GM08714 (cell line): ENCODE data around the gene COP1.

Source experiments
- H3K4me3 ChIP-seq: fragments of 200-500 bp; sonication (Bioruptor generic); 2 replicates; pipeline ENCODE4 v1.5.1; 2014; ENCODE audit warnings: mild to moderate bottlenecking, low read length, inconsistent platforms
- ZNF274 ChIP-seq: IDR thresholded peaks from 2 replicates; pipeline ENCODE4 v1.6.1; 2012; ENCODE audit warnings: mild to moderate bottlenecking, low read depth, low read length

Gene COP1

GRCh38 chr1:175900171-175900570, 306.9 kb downstream of the COP1 start:
- no peak for TF ChIP-seq ZNF274
- no peak overlapping the region for H3K4me3 ChIP-seq

- no peak overlapping the region for H3K4me3 ChIP-seq
- TF ChIP-seq ZNF274, result no peak
Observed at GRCh38 chr1:175895966-175896365, 311.1 kb downstream of the COP1 start.
